Activated naive CD4-positive, alpha-beta T cell treated with anti-CD3 and anti-CD28 coated beads, Interleukin-2, amount 50 U/mL, for 72 hours (primary cell): ENCODE data around the gene UNKL. TPM values are rescaled to one million over a fixed set of nuclear protein-coding genes. Genes with fewer than 3 reads are reported as not detected.

ENCODE experiments used
- ATAC-seq, 2 donors: fragments of 150-1000 bp; cut with Tn5 transposase; 2 replicates each; pipeline ENCODE4 v1.10.0; 2021; ENCODE audit warnings: mild to moderate bottlenecking in 2 of 2, moderate library complexity in 2 of 2
- DNase-seq, 2 donors: peaks; one replicate each; pipeline ENCODE4 v3.0.0; 2021 to 2022; ENCODE audit warnings: low spot score in 2 of 2
- H3K27ac Mint-ChIP-seq, 2 donors: one replicate each; pipeline ENCODE4 v1.8.0; 2022; ENCODE audit warnings: mild to moderate bottlenecking in 2 of 2, mixed read lengths in 2 of 2
- H3K36me3 Mint-ChIP-seq, 2 donors: one replicate each; pipeline ENCODE4 v1.8.0; 2022; ENCODE audit warnings: mixed read lengths in 2 of 2
- H3K9me3 Mint-ChIP-seq, 2 donors: one replicate each; pipeline ENCODE4 v1.8.0; 2022; ENCODE audit warnings: mixed read lengths in 2 of 2
- total RNA-seq, 2 donors: library from RNA; stranded (reverse); gene quantifications; one replicate each; pipeline ENCODE4 v1.2.3, GENCODE V29; 2022

The UNKL gene
- total RNA-seq, result 10 to 100 TPM; 38.0 to 72.1 TPM

DNA sequence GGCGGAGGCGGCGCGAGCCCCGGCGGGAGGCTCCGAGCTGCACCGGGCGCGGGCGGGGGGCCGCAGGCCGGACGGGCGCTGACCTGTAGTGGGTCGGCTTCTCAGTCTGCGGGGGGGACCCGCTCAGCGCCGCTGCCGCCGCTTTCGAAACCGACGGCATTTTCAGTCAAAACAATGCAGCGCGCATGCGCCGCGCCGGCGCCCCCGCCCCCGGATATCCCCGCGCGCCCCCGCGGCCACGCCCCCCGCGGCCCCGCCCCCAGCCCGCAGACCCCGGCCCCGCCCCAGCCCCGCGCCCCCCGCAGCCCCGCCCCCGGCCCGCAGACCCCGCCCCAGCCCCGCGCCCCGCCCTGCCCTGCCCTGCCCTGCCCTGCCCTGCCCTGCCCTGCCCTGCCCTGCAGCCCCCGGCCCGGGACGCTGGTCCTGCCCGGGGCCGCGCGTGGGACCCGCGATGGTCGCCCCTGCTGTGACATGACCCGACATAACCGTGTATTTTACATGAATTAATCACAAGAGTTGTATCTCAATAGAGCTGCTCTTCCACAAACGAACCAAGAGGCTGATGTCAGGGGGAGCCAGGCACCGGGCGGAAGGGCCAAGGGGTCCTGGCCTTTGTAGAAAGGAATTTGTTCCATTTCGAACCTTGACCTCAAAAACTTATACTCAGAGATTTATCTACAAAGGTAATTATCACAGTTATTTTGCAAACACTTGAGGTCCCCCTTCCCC is at the start of gene UNKL:
TSS of gene UNKL (minus strand) at position 173 of the 729 bp plus-strand sequence. CDS start at position 160, 13 bp downstream.
- no peaks in the 10 kb centered on the region for H3K9me3 Mint-ChIP-seq
- DNase-seq (peak; percentile 79 to 89), ATAC-seq (peak; percentile 81 to 82)
- no peaks in the 10 kb centered on the region for H3K36me3 Mint-ChIP-seq
- peak within 1 kb of the TSS; percentile 84 to 87 for H3K27ac Mint-ChIP-seq

- Mint-ChIP-seq H3K27ac (no peak overlapping the region), H3K36me3 (no peaks in the 10 kb centered on the region), H3K9me3 (no peaks in the 10 kb centered on the region)
- no peak for DNase-seq
- no peak for ATAC-seq
Measured at GRCh38 chr16:1461146-1461545, 46.6 kb upstream of the UNKL start.

GRCh38 chr16:1460602-1461138 is 46.2 kb upstream of the UNKL start:
- DNase-seq (no peak), ATAC-seq (no peak)
- no peaks in the 10 kb centered on the region for H3K36me3 Mint-ChIP-seq
- H3K9me3 Mint-ChIP-seq, result no peaks in the 10 kb centered on the region
- no peak overlapping the region for H3K27ac Mint-ChIP-seq

GRCh38 chr16:1459967-1460366 is 45.5 kb upstream of the UNKL start:
- Mint-ChIP-seq H3K36me3 (no peaks in the 10 kb centered on the region), H3K27ac (no peak overlapping the region), H3K9me3 (no peaks in the 10 kb centered on the region)
- ATAC-seq (no peak), DNase-seq (no peak)

DNA sequence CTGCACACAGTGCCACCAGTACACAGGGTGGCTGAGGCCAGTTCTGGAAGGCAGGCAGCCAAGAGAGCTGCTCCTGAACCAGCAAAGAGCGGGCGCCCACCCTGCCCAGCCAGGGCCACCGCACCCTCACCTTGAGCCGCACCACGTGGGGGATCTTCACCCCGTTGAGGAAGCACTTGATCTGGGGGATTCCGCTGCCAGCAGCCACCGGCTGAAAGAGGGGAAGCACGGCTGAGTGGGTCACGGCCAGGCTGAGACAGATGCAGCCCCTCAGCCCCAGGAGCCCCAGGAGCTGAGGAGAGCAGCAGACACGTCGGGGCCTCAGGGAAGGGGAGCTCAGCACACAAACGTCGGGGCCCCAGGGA is 44.5 kb upstream of the UNKL start:
- ATAC-seq (peak in 1 of 2 donors; percentile 9), DNase-seq (no peak)
- no peaks in the 10 kb centered on the region for H3K36me3 Mint-ChIP-seq
- H3K27ac Mint-ChIP-seq, result peak overlapping the region; percentile 61 to 76
- no peaks in the 10 kb centered on the region for H3K9me3 Mint-ChIP-seq

GRCh38 chr16:1458336-1458976 is 44.0 kb upstream of the UNKL start:
- H3K36me3 Mint-ChIP-seq, result no peaks in the 10 kb centered on the region
- peak overlapping the region; percentile 61 to 76 for H3K27ac Mint-ChIP-seq
- ATAC-seq, result peak; percentile 82 to 85
- peak in 1 of 2 donors; percentile 31 for DNase-seq
- H3K9me3 Mint-ChIP-seq, result no peaks in the 10 kb centered on the region

DNA sequence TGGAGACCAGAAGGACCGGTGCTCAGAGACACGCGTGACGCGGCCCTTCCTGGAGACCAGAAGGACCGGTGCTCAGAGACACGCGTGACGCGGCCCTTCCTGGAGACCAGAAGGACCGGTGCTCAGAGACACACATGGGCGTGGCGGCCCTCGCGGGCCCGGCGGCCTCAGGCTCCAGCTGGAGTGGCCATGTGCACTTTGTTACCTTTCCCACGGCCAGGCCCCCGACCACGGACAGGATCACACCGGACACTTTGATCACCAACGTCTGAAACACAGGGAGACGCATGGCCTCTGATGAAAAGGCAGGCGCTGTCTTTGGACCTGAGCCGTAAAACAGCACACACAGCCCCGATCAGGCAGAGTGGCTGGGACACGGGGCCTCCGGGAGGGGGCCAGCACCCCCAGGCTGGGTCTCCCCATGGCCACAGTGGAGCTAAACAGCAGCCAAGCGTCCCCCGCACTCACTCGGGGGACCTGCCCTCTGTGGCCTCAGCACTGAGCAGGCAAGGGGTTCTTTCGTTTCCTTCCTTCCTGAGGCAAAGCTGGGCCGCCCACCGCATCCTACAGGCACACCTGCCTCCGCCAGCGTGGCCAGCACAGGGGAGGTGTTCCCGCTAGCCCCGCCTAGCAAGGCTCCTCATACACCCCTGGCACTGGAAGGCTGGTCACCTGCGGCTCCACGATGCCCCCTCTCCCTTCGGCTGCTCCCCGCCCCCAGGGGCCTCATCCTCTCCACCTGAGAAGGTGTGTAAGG is 43.2 kb upstream of the UNKL start:
- Mint-ChIP-seq H3K36me3 (no peaks in the 10 kb centered on the region), H3K27ac (peak overlapping the region in 1 of 2 donors; percentile 76), H3K9me3 (no peaks in the 10 kb centered on the region)
- peak in 1 of 2 donors; percentile 12 for ATAC-seq
- DNase-seq, result no peak

- ATAC-seq (no peak), DNase-seq (no peak)
- Mint-ChIP-seq H3K9me3 (no peaks in the 10 kb centered on the region), H3K27ac (no peak overlapping the region), H3K36me3 (no peaks in the 10 kb centered on the region)
Measured at GRCh38 chr16:1456951-1457350, 42.4 kb upstream of the UNKL start.

GRCh38 chr16:1455190-1456171 is 41.0 kb upstream of the UNKL start:
- no peaks in the 10 kb centered on the region for H3K9me3 Mint-ChIP-seq
- ATAC-seq (no peak), DNase-seq (no peak)
- no peaks in the 10 kb centered on the region for H3K36me3 Mint-ChIP-seq
- peak overlapping the region in 1 of 2 donors; percentile 50 for H3K27ac Mint-ChIP-seq

GRCh38 chr16:1454561-1454960 is 40.1 kb upstream of the UNKL start:
- ATAC-seq (no peak), DNase-seq (no peak)
- Mint-ChIP-seq H3K27ac (no peak overlapping the region), H3K36me3 (no peaks in the 10 kb centered on the region), H3K9me3 (no peaks in the 10 kb centered on the region)

GRCh38 chr16:1453316-1453715 is 38.8 kb upstream of the UNKL start:
- Mint-ChIP-seq H3K27ac (peak overlapping the region in 1 of 2 donors; percentile 60), H3K36me3 (no peaks in the 10 kb centered on the region), H3K9me3 (no peaks in the 10 kb centered on the region)
- DNase-seq (no peak), ATAC-seq (no peak)

DNA sequence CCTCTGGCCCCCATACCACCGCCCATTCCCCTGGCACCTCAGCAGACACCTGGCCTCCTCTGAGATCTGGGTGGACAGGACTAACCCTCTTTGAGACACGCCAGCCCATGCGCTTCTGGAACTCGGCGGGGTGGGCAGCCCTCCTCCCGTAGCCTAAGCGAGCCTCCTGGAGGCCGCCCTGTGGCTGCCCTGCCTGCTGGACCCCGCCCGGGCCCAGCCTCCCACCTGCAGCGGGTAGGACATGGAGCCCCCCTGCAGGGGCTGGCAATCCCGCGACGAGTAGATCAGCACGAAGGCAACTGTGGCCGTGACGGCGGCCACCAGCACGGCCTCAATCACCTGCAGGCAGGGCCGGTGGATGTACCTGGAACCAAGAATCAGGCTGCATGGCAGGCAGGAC is 38.0 kb upstream of the UNKL start:
- DNase-seq, result no peak
- ATAC-seq, result no peak
- no peaks in the 10 kb centered on the region for H3K9me3 Mint-ChIP-seq
- no peaks in the 10 kb centered on the region for H3K36me3 Mint-ChIP-seq
- H3K27ac Mint-ChIP-seq, result no peak overlapping the region

DNA sequence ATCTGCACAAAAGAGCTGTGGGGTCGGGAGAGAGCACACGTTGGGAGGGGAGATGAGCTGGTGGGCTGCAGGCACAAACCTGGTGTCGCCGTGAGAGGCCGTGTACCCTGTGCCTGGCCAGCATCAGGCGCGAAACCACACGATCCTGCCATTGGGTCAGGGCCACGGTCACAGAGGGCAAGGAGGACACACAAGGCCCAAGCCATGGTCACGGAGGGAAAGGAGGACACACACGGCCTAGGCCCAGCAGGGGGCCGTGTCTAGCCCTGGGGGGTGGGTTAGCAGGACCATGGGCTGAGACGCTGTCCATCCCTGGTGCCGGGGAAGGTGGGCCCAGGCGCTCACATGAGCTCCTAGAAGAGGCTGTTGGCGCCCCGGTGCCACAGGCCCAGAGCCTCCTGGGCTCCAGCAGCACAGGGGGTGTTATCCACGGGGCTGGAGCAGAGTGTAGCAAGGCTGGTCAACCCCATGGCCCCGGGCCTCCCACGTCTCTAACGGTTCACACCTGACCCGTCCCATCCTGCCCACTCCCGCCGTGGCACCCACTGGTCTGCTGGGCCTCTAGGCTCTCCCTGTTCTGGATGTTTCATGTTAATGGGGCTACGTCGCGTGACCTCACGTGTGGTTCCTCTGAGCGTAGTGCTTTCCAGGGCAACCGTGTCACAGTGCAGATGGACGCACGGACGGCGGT is 37.3 kb upstream of the UNKL start:
- Mint-ChIP-seq H3K9me3 (no peaks in the 10 kb centered on the region), H3K36me3 (no peaks in the 10 kb centered on the region), H3K27ac (no peak overlapping the region)
- DNase-seq (no peak), ATAC-seq (no peak)

- no peaks in the 10 kb centered on the region for H3K36me3 Mint-ChIP-seq
- ATAC-seq (no peak), DNase-seq (no peak)
- H3K27ac Mint-ChIP-seq, result no peak overlapping the region
- no peaks in the 10 kb centered on the region for H3K9me3 Mint-ChIP-seq
Measured at GRCh38 chr16:1450841-1451240, 36.3 kb upstream of the UNKL start.

GRCh38 chr16:1450218-1450617 is 35.7 kb upstream of the UNKL start:
- ATAC-seq (no peak), DNase-seq (no peak)
- Mint-ChIP-seq H3K36me3 (no peaks in the 10 kb centered on the region), H3K27ac (peak overlapping the region; percentile 50 to 81), H3K9me3 (no peaks in the 10 kb centered on the region)
